ENCODE measurements around the gene LIMS1. TPM values are rescaled to one million over a fixed set of nuclear protein-coding genes. Genes with fewer than 3 reads are reported as not detected.
"Not testable (repeated sequence)": the region's sequence is repeated elsewhere in the genome, so short reads cannot be mapped to it uniquely, and the experiment has no call there.

The LIMS1 gene
- total RNA-seq, 1 experiment from 2014 or later: 70.9 TPM

DNA sequence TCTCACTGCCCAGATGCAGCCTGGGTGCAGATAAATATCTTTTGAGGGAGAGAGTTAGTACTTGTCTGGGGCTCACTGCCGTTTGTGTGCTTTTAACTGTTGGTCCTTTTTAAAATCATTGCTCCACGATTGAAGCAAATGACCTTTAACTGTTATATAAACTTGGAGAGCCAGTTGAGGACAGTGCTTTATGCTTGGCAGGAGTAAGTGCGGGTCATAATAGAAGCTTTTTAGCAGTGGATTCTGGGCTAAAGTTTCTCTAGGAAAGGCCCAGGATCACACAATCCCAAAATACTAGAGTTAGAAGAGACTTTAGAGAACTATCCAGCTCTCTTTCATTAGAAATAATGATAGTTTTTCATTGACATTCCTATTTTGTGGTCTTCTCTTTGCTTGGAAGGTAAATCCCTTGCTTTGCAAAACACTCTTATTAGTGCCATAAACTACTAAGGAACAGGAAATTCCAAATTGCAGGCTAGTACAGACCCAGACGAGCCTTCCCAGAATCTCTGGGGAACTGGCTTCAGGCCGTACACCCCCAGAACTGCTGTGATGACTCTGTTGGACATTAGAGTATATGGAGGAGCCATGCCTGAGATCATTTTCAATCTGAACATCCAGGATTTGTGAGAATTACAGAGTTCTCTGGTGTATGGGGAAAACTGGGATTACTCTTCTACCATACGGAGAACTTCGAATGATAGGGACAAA is 19.1 kb downstream of the LIMS1 start:
- H3K27ac Mint-ChIP-seq (ENCODE audit: low read depth, unreplicated experiment): no peak overlapping the region
- no peak for DNase-seq (ENCODE audit: unreplicated experiment)
- H3K4me1 Mint-ChIP-seq (ENCODE audit: insufficient read depth, unreplicated experiment): peaks cover 18% of the 10 kb centered on the region
- intact Hi-C loops (cut with micrococcal nuclease): no loop called here
- BruUV-seq (replicated peaks): no TSS peak
- CTCF ChIA-PET: interaction anchor here (0.7 kb wide), 1 partner anchor 15 kb away, joined by 3 read pairs; no protein-coding TSS in a partner anchor
- no peaks in the 10 kb centered on the region for H3K36me3 Mint-ChIP-seq (ENCODE audit: insufficient read depth, unreplicated experiment)
- TF ChIP-seq, protein P1, sequence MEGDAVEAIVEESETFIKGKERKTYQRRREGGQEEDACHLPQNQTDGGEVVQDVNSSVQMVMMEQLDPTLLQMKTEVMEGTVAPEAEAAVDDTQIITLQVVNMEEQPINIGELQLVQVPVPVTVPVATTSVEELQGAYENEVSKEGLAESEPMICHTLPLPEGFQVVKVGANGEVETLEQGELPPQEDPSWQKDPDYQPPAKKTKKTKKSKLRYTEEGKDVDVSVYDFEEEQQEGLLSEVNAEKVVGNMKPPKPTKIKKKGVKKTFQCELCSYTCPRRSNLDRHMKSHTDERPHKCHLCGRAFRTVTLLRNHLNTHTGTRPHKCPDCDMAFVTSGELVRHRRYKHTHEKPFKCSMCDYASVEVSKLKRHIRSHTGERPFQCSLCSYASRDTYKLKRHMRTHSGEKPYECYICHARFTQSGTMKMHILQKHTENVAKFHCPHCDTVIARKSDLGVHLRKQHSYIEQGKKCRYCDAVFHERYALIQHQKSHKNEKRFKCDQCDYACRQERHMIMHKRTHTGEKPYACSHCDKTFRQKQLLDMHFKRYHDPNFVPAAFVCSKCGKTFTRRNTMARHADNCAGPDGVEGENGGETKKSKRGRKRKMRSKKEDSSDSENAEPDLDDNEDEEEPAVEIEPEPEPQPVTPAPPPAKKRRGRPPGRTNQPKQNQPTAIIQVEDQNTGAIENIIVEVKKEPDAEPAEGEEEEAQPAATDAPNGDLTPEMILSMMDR (IDR thresholded peaks at IDR 0.05; ENCODE audit: unreplicated experiment): no peak
- no peaks in the 10 kb centered on the region for H3K9me3 Mint-ChIP-seq (ENCODE audit: unreplicated experiment)
- H3K27me3 Mint-ChIP-seq (ENCODE audit: insufficient read depth, unreplicated experiment): no peaks in the 10 kb centered on the region
- POLR2A ChIA-PET: interaction anchor here (1.3 to 3.2 kb wide), 3 partner anchors 15 to 18 kb away, joined by 3 to 10 read pairs (median 4); no protein-coding TSS in a partner anchor
- no peak overlapping the region for H3K4me3 Mint-ChIP-seq (ENCODE audit: unreplicated experiment)

DNA sequence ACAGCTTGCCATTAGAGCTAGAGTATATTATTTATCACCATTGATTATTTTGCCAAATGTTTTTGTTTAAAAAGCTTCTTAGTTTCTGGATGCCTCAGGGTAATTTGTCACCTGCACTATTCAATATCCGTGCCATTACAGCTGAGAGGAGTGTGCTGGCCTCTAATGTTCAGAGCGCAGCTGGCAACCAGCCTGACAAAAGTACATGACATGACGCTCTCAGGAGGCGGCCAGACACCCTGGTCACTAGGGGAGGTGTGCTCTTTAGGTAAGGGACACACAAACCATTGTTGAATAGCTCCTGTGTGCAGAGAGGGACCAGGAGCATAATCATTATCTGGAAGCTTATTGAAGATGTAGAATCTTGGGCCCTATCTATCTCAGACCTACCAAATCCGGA is 20.3 kb downstream of the LIMS1 start:
- Mint-ChIP-seq H3K4me3 (ENCODE audit: unreplicated experiment) (no peak overlapping the region), H3K4me1 (ENCODE audit: insufficient read depth, unreplicated experiment) (peaks cover 13% of the 10 kb centered on the region), H3K27me3 (ENCODE audit: insufficient read depth, unreplicated experiment) (no peaks in the 10 kb centered on the region), H3K27ac (ENCODE audit: low read depth, unreplicated experiment) (peak overlapping the region; percentile 46), H3K9me3 (ENCODE audit: unreplicated experiment) (no peaks in the 10 kb centered on the region), H3K36me3 (ENCODE audit: insufficient read depth, unreplicated experiment) (no peaks in the 10 kb centered on the region)
- TF ChIP-seq, protein P1 (IDR thresholded peaks at IDR 0.05; ENCODE audit: unreplicated experiment): no peak
- no TSS peak for BruUV-seq (replicated peaks)
- intact Hi-C loops (cut with micrococcal nuclease): no loop called here
- DNase-seq (ENCODE audit: unreplicated experiment): no peak
- CTCF ChIA-PET: interaction anchor here (0.7 kb wide), 1 partner anchor 988 kb away, joined by 3 read pairs; no protein-coding TSS in a partner anchor
- POLR2A ChIA-PET: interaction anchor here (3.2 kb wide), 1 partner anchor 16 kb away, joined by 10 read pairs; no protein-coding TSS in a partner anchor

- BruUV-seq (replicated peaks): no TSS peak
- H3K36me3 Mint-ChIP-seq (ENCODE audit: insufficient read depth, unreplicated experiment): no peaks in the 10 kb centered on the region
- peaks cover 13% of the 10 kb centered on the region for H3K4me1 Mint-ChIP-seq (ENCODE audit: insufficient read depth, unreplicated experiment)
- POLR2A ChIA-PET: interaction anchor here (3.2 kb wide), 1 partner anchor 17 kb away, joined by 10 read pairs; no protein-coding TSS in a partner anchor
- H3K9me3 Mint-ChIP-seq (ENCODE audit: unreplicated experiment): no peaks in the 10 kb centered on the region
- H3K27me3 Mint-ChIP-seq (ENCODE audit: insufficient read depth, unreplicated experiment): no peaks in the 10 kb centered on the region
- H3K27ac Mint-ChIP-seq (ENCODE audit: low read depth, unreplicated experiment): peak overlapping the region; percentile 46
- intact Hi-C loops (cut with micrococcal nuclease): no loop called here
- DNase-seq (ENCODE audit: unreplicated experiment): no peak
- TF ChIP-seq, protein P1 (IDR thresholded peaks at IDR 0.05; ENCODE audit: unreplicated experiment): no peak
- H3K4me3 Mint-ChIP-seq (ENCODE audit: unreplicated experiment): no peak overlapping the region
- CTCF ChIA-PET: interaction anchor here (0.6 kb wide), 1 partner anchor 651 kb away, joined by 3 read pairs; no protein-coding TSS in a partner anchor
Observed at GRCh38 chr2:108555572-108555971, 21.3 kb downstream of the LIMS1 start.

DNA sequence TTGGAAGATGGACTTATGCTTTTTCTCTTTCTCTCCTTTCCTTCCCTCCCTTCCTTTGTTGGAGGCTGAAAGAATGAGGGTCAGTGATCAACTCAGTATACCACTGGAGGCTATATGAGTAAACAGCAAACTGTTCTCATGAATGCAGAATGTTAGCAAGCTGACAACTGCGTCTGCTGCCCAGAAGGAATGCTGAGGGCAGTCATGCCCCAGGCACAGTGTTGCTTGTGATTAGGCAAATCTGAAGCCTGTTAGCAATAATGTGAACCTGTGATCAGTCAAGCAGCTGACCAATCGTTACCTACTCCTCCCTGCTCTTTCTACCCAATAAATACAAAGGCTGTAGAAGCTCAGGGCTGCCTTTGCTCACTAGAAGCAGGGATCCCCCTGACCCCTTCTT is 22.3 kb downstream of the LIMS1 start:
- H3K36me3 Mint-ChIP-seq (ENCODE audit: insufficient read depth, unreplicated experiment); H3K27ac Mint-ChIP-seq (ENCODE audit: low read depth, unreplicated experiment); intact Hi-C loops (cut with micrococcal nuclease); DNase-seq (ENCODE audit: unreplicated experiment); H3K9me3 Mint-ChIP-seq (ENCODE audit: unreplicated experiment); BruUV-seq (replicated peaks); H3K27me3 Mint-ChIP-seq (ENCODE audit: insufficient read depth, unreplicated experiment); H3K4me3 Mint-ChIP-seq (ENCODE audit: unreplicated experiment): not testable (repeated sequence)
- CTCF ChIA-PET: interaction anchor here (0.8 kb wide), 1 partner anchor 80 kb away, joined by 3 read pairs; no protein-coding TSS in a partner anchor
- H3K4me1 Mint-ChIP-seq (ENCODE audit: insufficient read depth, unreplicated experiment): peaks cover 13% of the 10 kb centered on the region
- POLR2A ChIA-PET: interaction anchor here (0.8 to 1.2 kb wide), 2 partner anchors 15 to 23 kb away, joined by 3 read pairs; partner anchors contain the start of gene LIMS1

Data from MCF 10A (cell line).